HepG2 (cell line): ENCODE data around the gene DNAAF6. TPM values are rescaled to one million over a fixed set of nuclear protein-coding genes. Genes with fewer than 3 reads are reported as not detected.
A peak's percentile ranks its signal among the peaks of the same experiment; 100 is the strongest.

Experiments
- ATAC-seq: fragments of 200-7000 bp; cut with Tn5 transposase; 3 replicates; pipeline ENCODE4 v1.9.1; 2020; ENCODE audit warnings: mild to moderate bottlenecking, moderate library complexity
- BruUV-seq: library from RNA; stranded (reverse); fragments of 400-500 nt; replicated peaks from 2 replicates; lab custom pipeline; 2021; lab: Mats Ljungman, UMichigan
- CTCF ChIA-PET: fragments of 300-600 bp; formaldehyde crosslinking; extraction: SDS; loops from one replicate; lab custom pipeline; 2021; ENCODE audit warnings: low total read pairs, inconsistent platforms, low intra/inter-chr PET ratio; lab: Yijun Ruan, JAX
- POLR2A ChIA-PET: fragments of 350-600 bp; sonication (Branson Sonifier 250); formaldehyde crosslinking; loops from one replicate; lab custom pipeline; 2020; ENCODE audit warnings: antibody characterized with exemption, inconsistent platforms; lab: Yijun Ruan, JAX
- DNase-seq: peaks from one replicate; pipeline ENCODE4 v3.0.0-alpha.2; 2015; ENCODE audit warnings: low spot score
- FAIRE-seq: peaks from 3 replicates; lab custom pipeline; 2011; peaks lifted over from hg19 to GRCh38; lab: Jason Lieb, UNC
- H2AFZ ChIP-seq: one replicate; pipeline ENCODE4 v1.6.1; 2011; ENCODE audit warnings: low read length, inconsistent platforms
- H3K27ac ChIP-seq: fragments of 300-600 bp; 3 replicates; pipeline ENCODE4 v1.8.0; 2011; ENCODE audit warnings: mixed run types, mild to moderate bottlenecking, mixed read lengths, low read length, inconsistent platforms; ENCODE audit not compliant: insufficient read depth; ENCODE audit errors: extremely low read length
- H3K27me3 ChIP-seq, 2 experiments: fragments of 200-600 bp in 1 of 2; 2 replicates in 1 of 2; 3 replicates in 1 of 2; pipeline versions ENCODE4 v1.6.0 to v1.8.0; 2011; ENCODE audit warnings: low read length in 2 of 2, mild to moderate bottlenecking in 2 of 2, moderate library complexity in 2 of 2, inconsistent platforms in 1 of 2; ENCODE audit not compliant: insufficient read depth in 2 of 2, control insufficient read depth in 1 of 2
- H3K36me3 ChIP-seq, 2 experiments: fragments of 200-600 bp in 1 of 2; replicated peaks in 1 of 2; 2 replicates in 1 of 2; 3 replicates in 1 of 2; pipeline versions ENCODE4 v1.5.1 to v1.8.0; 2011; ENCODE audit warnings: low read length in 2 of 2, inconsistent platforms in 1 of 2; ENCODE audit not compliant: insufficient read depth in 2 of 2, control insufficient read depth in 1 of 2
- H3K4me1 ChIP-seq: 2 replicates; pipeline ENCODE4 v1.5.1; 2012; ENCODE audit warnings: low read length, inconsistent platforms; ENCODE audit not compliant: insufficient read depth
- H3K4me2 ChIP-seq: 2 replicates; pipeline ENCODE4 v1.6.0; 2011; ENCODE audit warnings: low read depth, low read length, inconsistent platforms
- H3K4me3 ChIP-seq, 3 experiments: fragments of 200-600 bp in 1 of 3; sonication (generic), shearing (Covaris generic) in 1 of 3; replicated peaks in 1 of 3; 2 replicates each; pipeline ENCODE4 v1.5.1; 2011 to 2016; ENCODE audit warnings: low read length in 3 of 3, inconsistent platforms in 2 of 3, low read depth in 2 of 3, mild to moderate bottlenecking in 2 of 3, control low read depth in 1 of 3, mixed read lengths in 1 of 3; ENCODE audit not compliant: insufficient read depth in 1 of 3
- H3K79me2 ChIP-seq: one replicate; pipeline ENCODE4 v1.6.1; 2011; ENCODE audit warnings: low read length, inconsistent platforms; ENCODE audit not compliant: insufficient read depth
- H3K9ac ChIP-seq: 2 replicates; pipeline ENCODE4 v1.6.0; 2011; ENCODE audit warnings: mild to moderate bottlenecking, low read depth, low read length, inconsistent platforms; ENCODE audit not compliant: insufficient read depth
- H3K9me3 ChIP-seq: 2 replicates; pipeline ENCODE4 v1.5.1; 2012; ENCODE audit warnings: mild to moderate bottlenecking, low read length
- H4K20me1 ChIP-seq: 2 replicates; pipeline ENCODE4 v1.6.0; 2011; ENCODE audit warnings: inconsistent platforms, mild to moderate bottlenecking, low read length, moderate library complexity; ENCODE audit not compliant: insufficient read depth
- ATM ChIP-seq: fragments of 450-650 bp; IDR thresholded peaks from 2 replicates; pipeline ENCODE4 v1.7.1; 2017; ENCODE audit warnings: mild to moderate bottlenecking, borderline replicate concordance
- HDAC6 ChIP-seq: fragments of 200-600 bp; sonication (generic); IDR thresholded peaks from 2 replicates; pipeline ENCODE4 v1.7.0; 2017; ENCODE audit warnings: mild to moderate bottlenecking, antibody characterized with exemption, low read length, low read depth
- SALL1 ChIP-seq: sonication (generic); formaldehyde crosslinking; IDR thresholded peaks from 2 replicates; pipeline ENCODE4 v1.8.0; 2022; ENCODE audit warnings: mild to moderate bottlenecking, missing genetic modification reagents
- SIN3A ChIP-seq: IDR thresholded peaks from 2 replicates; pipeline ENCODE4 v1.6.1; 2011; ENCODE audit warnings: low read depth, mild to moderate bottlenecking, control low read depth, low read length, borderline replicate concordance
- SKI ChIP-seq: fragments of 450-650 bp; IDR thresholded peaks from one replicate; pipeline ENCODE4 v1.6.1; 2018; ENCODE audit warnings: mild to moderate bottlenecking; ENCODE audit not compliant: partially characterized antibody
- SNAPC4 ChIP-seq: sonication (generic); formaldehyde crosslinking; IDR thresholded peaks from 2 replicates; pipeline ENCODE4 v1.4.0; 2020; ENCODE audit warnings: mild to moderate bottlenecking, missing genetic modification reagents
- STAT5B ChIP-seq: sonication (generic); formaldehyde crosslinking; IDR thresholded peaks from 2 replicates; pipeline ENCODE4 v1.4.0; 2020; ENCODE audit warnings: missing genetic modification reagents
- ZNF264 ChIP-seq: sonication (generic); formaldehyde crosslinking; IDR thresholded peaks from 2 replicates; pipeline ENCODE4 v1.4.0; 2020; ENCODE audit warnings: missing genetic modification reagents
- ZNF724P ChIP-seq: sonication (generic); formaldehyde crosslinking; IDR thresholded peaks from 2 replicates; pipeline ENCODE4 v1.8.0; 2022; ENCODE audit warnings: missing genetic modification reagents, borderline replicate concordance
- WGBS: methylation state at CpG from one replicate; pipeline ENCODE4 v1.1.6; 2017; ENCODE audit warnings: low lambda C conversion rate; 5-methylcytosine and 5-hydroxymethylcytosine counted together
- in situ Hi-C: cut with HindIII; loops from 2 replicates; pipeline ENCODE4 v1.10.0; 2017; ENCODE audit warnings: low pct_unique_long_range_greater_than_20kb; ENCODE audit not compliant: extremely low pct_ligation_motif_present
- intact Hi-C: fragments of 100-400 bp; cut with micrococcal nuclease; formaldehyde crosslinking; loops from one replicate; pipeline ENCODE4 v1.10.0; 2022; ENCODE audit not compliant: unreplicated experiment
- polyA plus RNA-seq, 8 experiments: library from polyadenylated mRNA; depleted of rRNA in 3 of 8; stranded (reverse) in 7 of 8; unstranded in 1 of 8; fragments of >200 nt; fragmentation: Illumina TruSeq in 4 of 8; extraction: Trizol in 4 of 8; gene quantifications; 2 replicates each; pipeline versions ENCODE4 v1.2.1 to v1.2.3, GENCODE V29; 2011 to 2016; ENCODE audit warnings: low read depth in 4 of 8, missing spikeins in 1 of 8, mixed read lengths in 1 of 8; ENCODE audit not compliant: insufficient read depth in 1 of 8
- total RNA-seq, 5 experiments: library from RNA; depleted of rRNA; stranded (reverse); fragments of >200 nt; fragmentation: Illumina TruSeq; extraction: Trizol; gene quantifications; 2 replicates each; pipeline ENCODE4 v1.2.3, GENCODE V29; 2016; ENCODE audit warnings: low read depth in 1 of 5
- TF ChIP-seq, protein P1 (sequence below): IDR thresholded peaks from 2 replicates; pipeline ENCODE4 v1.4.0; 2020; ENCODE audit warnings: mild to moderate bottlenecking, missing genetic modification reagents

DNAAF6 gene
- total and polyA plus RNA-seq, 2 of the 13 experiments (the other 11 are each of a cell fraction or from before 2014, with no cell fraction given): not detected

- peak; percentile 13; the same call in 1 of the 2 replicates for TF ChIP-seq SALL1 (CRISPR knock-in tag)
Measured at GRCh38 chrX:107272431-107272921, 66.1 kb downstream of the DNAAF6 start (continued).

DNA sequence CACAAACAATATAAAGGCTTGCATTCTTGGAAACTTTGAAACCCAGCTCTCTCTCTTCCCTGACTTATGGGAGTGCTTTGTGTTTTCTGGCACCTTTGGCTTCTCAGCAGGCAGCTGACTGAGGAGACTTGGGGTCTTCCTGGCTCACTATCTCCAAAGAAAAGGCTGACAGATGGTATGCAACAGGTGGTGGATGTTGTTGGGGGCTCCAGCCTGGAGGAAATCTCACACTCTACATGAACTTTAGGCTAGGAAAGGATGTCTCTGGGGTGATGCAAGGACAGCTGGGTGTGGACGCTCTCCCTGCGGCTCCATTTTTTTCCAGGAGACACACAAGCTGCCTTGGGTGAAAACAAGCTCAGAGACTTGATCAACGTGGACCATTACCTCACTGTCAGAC, 67.4 kb downstream of the DNAAF6 start:
- H3K27me3 ChIP-seq: no peaks in the 10 kb centered on the region
- no peaks in the 10 kb centered on the region for H4K20me1 ChIP-seq
- POLR2A ChIA-PET: no interaction called here
- H3K27ac ChIP-seq: no peak overlapping the region
- WGBS: 20% methylated on average over 2 of the region's 3 CpGs
- no TSS peak for BruUV-seq
- H3K36me3 ChIP-seq: no peaks in the 10 kb centered on the region
- H3K9me3 ChIP-seq: no peaks in the 10 kb centered on the region
- H3K4me3 ChIP-seq: no peak overlapping the region
- no peak for ATAC-seq
- intact Hi-C loops: no loop called here
- in situ Hi-C loops: no loop called here
- no peak for DNase-seq
- no peaks in the 10 kb centered on the region for H3K4me1 ChIP-seq
- CTCF ChIA-PET: no interaction called here
- no peak for FAIRE-seq
- H3K9ac ChIP-seq: no peak overlapping the region
- H2AFZ ChIP-seq: no peak overlapping the region
- no peaks in the 10 kb centered on the region for H3K79me2 ChIP-seq
- H3K4me2 ChIP-seq: no peak overlapping the region
- TF ChIP-seq SNAPC4 (no peak), SIN3A (no peak), STAT5B (no peak), ATM (no peak), HDAC6 (no peak), SKI (no peak), ZNF724P (CRISPR knock-in tag) (no peak), ZNF264 (CRISPR knock-in tag) (no peak)
- TF ChIP-seq, protein P1, sequence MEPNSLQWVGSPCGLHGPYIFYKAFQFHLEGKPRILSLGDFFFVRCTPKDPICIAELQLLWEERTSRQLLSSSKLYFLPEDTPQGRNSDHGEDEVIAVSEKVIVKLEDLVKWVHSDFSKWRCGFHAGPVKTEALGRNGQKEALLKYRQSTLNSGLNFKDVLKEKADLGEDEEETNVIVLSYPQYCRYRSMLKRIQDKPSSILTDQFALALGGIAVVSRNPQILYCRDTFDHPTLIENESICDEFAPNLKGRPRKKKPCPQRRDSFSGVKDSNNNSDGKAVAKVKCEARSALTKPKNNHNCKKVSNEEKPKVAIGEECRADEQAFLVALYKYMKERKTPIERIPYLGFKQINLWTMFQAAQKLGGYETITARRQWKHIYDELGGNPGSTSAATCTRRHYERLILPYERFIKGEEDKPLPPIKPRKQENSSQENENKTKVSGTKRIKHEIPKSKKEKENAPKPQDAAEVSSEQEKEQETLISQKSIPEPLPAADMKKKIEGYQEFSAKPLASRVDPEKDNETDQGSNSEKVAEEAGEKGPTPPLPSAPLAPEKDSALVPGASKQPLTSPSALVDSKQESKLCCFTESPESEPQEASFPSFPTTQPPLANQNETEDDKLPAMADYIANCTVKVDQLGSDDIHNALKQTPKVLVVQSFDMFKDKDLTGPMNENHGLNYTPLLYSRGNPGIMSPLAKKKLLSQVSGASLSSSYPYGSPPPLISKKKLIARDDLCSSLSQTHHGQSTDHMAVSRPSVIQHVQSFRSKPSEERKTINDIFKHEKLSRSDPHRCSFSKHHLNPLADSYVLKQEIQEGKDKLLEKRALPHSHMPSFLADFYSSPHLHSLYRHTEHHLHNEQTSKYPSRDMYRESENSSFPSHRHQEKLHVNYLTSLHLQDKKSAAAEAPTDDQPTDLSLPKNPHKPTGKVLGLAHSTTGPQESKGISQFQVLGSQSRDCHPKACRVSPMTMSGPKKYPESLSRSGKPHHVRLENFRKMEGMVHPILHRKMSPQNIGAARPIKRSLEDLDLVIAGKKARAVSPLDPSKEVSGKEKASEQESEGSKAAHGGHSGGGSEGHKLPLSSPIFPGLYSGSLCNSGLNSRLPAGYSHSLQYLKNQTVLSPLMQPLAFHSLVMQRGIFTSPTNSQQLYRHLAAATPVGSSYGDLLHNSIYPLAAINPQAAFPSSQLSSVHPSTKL: no peak
